ENCODE measurements around the gene GSTT2B. TPM values are rescaled to one million over a fixed set of nuclear protein-coding genes. Genes with fewer than 3 reads are reported as not detected.
A peak's percentile ranks its signal among the peaks of the same experiment; 100 is the strongest.
"Not testable (repeated sequence)": the region's sequence is repeated elsewhere in the genome, so short reads cannot be mapped to it uniquely, and the experiment has no call there.

The GSTT2B gene
- total RNA-seq, 8 experiments from 2014 or later = 0.36 to 19.5 (median 3.3) TPM; not detected in 3

- WGBS, 10 experiments = 43 to 100% (median 100%) methylated on average over 1 to 3 of the region's 3 CpGs; no CpG with 5 or more reads in 3 of the 10 experiments
- H3K4me3 ChIP-seq = no peak overlapping the region
- no peak for ATAC-seq (replicated peaks in 6 of 8)
- no peak overlapping the region for H3K27ac ChIP-seq
- peaks cover 7 to 11% of the 10 kb centered on the region in 2 donors for H3K4me1 ChIP-seq (replicated peaks in 1 of 2)
- in situ Hi-C loops (cut with MboI; ENCODE audit: low pct_unique_long_range_greater_than_20kb in 2 of 9, low sequenced_read_pairs in 9 of 9, unreplicated experiment in 9 of 9) = no loop called here
Observed at GRCh38 chr22:23915290-23915689, 45.7 kb downstream of the GSTT2B start.

GRCh38 chr22:23913661-23914353, 47.2 kb downstream of the GSTT2B start:
- in situ Hi-C loops (cut with MboI; ENCODE audit: low pct_unique_long_range_greater_than_20kb in 2 of 9, low sequenced_read_pairs in 9 of 9, unreplicated experiment in 9 of 9) = no loop called here
- ATAC-seq (replicated peaks in 6 of 8) = peak; percentile 94 to 98 (median 98)
- 0 to 5% (median 0%) methylated on average over 3 to 15 of the region's 44 CpGs; no CpG with 5 or more reads in 2 of the 10 experiments for WGBS, 10 experiments

GRCh38 chr22:23913306-23913660, 47.7 kb downstream of the GSTT2B start:
- WGBS, 10 experiments = 0 to 11% (median 0%) methylated on average over 1 of the region's 1 CpG; no CpG with 5 or more reads in 3 of the 10 experiments
- peak overlapping the region; percentile 89 to 91 for H3K27ac ChIP-seq
- in situ Hi-C loops (cut with MboI; ENCODE audit: low pct_unique_long_range_greater_than_20kb in 2 of 9, low sequenced_read_pairs in 9 of 9, unreplicated experiment in 9 of 9) = no loop called here
- no peak for ATAC-seq (replicated peaks in 6 of 8)
- H3K4me1 ChIP-seq (replicated peaks in 1 of 2) = peaks cover 7 to 22% of the 10 kb centered on the region in 2 donors
- H3K4me3 ChIP-seq = peak overlapping the region; percentile 51 to 66 (median 58)

More at GRCh38 chr22:23913661-23914353, 47.2 kb downstream of the GSTT2B start:
- Histone ChIP-seq H3K27ac (peak overlapping the region; percentile 89 to 91), H3K4me3 (peak overlapping the region; percentile 51 to 66 (median 58)), H3K4me1 (replicated peaks in 1 of 2) (peaks cover 7 to 17% of the 10 kb centered on the region in 2 donors)

- WGBS, 10 experiments = 73 to 100% (median 91%) methylated on average over 2 to 9 of the region's 9 CpGs; no CpG with 5 or more reads in 1 of the 10 experiments
- Histone ChIP-seq H3K4me1 (replicated peaks in 1 of 2) (peaks cover 7 to 27% of the 10 kb centered on the region in 2 donors), H3K4me3 (no peak overlapping the region), H3K27ac (no peak overlapping the region)
- ATAC-seq (replicated peaks in 6 of 8) = no peak
- in situ Hi-C loops (cut with MboI; ENCODE audit: low pct_unique_long_range_greater_than_20kb in 2 of 9, low sequenced_read_pairs in 9 of 9, unreplicated experiment in 9 of 9) = no loop called here
Observed at GRCh38 chr22:23912293-23912903, 48.6 kb downstream of the GSTT2B start.

- in situ Hi-C loops (cut with MboI; ENCODE audit: low pct_unique_long_range_greater_than_20kb in 2 of 9, low sequenced_read_pairs in 9 of 9, unreplicated experiment in 9 of 9) = no loop called here
- peaks cover 7 to 27% of the 10 kb centered on the region in 2 donors for H3K4me1 ChIP-seq (replicated peaks in 1 of 2)
- no peak overlapping the region for H3K4me3 ChIP-seq
- no peak for ATAC-seq (replicated peaks in 6 of 8)
- 80 to 100% (median 84%) methylated on average over 1 to 6 of the region's 12 CpGs for WGBS, 10 experiments
- no peak overlapping the region for H3K27ac ChIP-seq
Observed at GRCh38 chr22:23911318-23911980, 49.5 kb downstream of the GSTT2B start.

- Histone ChIP-seq H3K4me3 (no peak overlapping the region), H3K4me1 (replicated peaks in 1 of 2) (peaks cover 7 to 27% of the 10 kb centered on the region in 2 donors), H3K27ac (no peak overlapping the region)
- ATAC-seq (replicated peaks in 6 of 8) = no peak
- in situ Hi-C loops (cut with MboI; ENCODE audit: low pct_unique_long_range_greater_than_20kb in 2 of 9, low sequenced_read_pairs in 9 of 9, unreplicated experiment in 9 of 9) = no loop called here
- WGBS, 10 experiments = 60 to 100% (median 85%) methylated on average over 1 to 3 of the region's 3 CpGs; no CpG with 5 or more reads in 2 of the 10 experiments
Observed at GRCh38 chr22:23910496-23911190, 50.4 kb downstream of the GSTT2B start.

GRCh38 chr22:23909296-23909898, 51.6 kb downstream of the GSTT2B start:
- in situ Hi-C loops (cut with MboI; ENCODE audit: low pct_unique_long_range_greater_than_20kb in 2 of 9, low sequenced_read_pairs in 9 of 9, unreplicated experiment in 9 of 9) = no loop called here
- Histone ChIP-seq H3K27ac (no peak overlapping the region), H3K4me1 (replicated peaks in 1 of 2) (peaks cover 7 to 24% of the 10 kb centered on the region in 2 donors), H3K4me3 (no peak overlapping the region)
- WGBS, 10 experiments = 22 to 85% (median 72%) methylated on average over 3 to 6 of the region's 6 CpGs; no CpG with 5 or more reads in 1 of the 10 experiments
- ATAC-seq (replicated peaks in 6 of 8) = peak in 2 of 8 experiments; percentile 1 to 5

- no peak overlapping the region for H3K4me3 ChIP-seq
- ATAC-seq (replicated peaks in 6 of 8) = peak in 1 of 8 experiments; percentile 8
- in situ Hi-C loops (cut with MboI; ENCODE audit: low pct_unique_long_range_greater_than_20kb in 2 of 9, low sequenced_read_pairs in 9 of 9, unreplicated experiment in 9 of 9) = no loop called here
- H3K4me1 ChIP-seq (replicated peaks in 1 of 2) = peaks cover 7 to 21% of the 10 kb centered on the region in 2 donors
- WGBS, 10 experiments = 0 to 92% (median 61%) methylated on average over 1 to 10 of the region's 11 CpGs; no CpG with 5 or more reads in 2 of the 10 experiments
- H3K27ac ChIP-seq = no peak overlapping the region
Observed at GRCh38 chr22:23908587-23909205, 52.3 kb downstream of the GSTT2B start.

GRCh38 chr22:23907423-23907822, 53.6 kb downstream of the GSTT2B start:
- in situ Hi-C loops (cut with MboI; ENCODE audit: low pct_unique_long_range_greater_than_20kb in 2 of 9, low sequenced_read_pairs in 9 of 9, unreplicated experiment in 9 of 9) = not testable (repeated sequence)

More at GRCh38 chr22:23907423-23907822, 53.6 kb downstream of the GSTT2B start:
- ATAC-seq (replicated peaks in 6 of 8); H3K4me3 ChIP-seq; H3K27ac ChIP-seq: not testable (repeated sequence)
- WGBS, 10 experiments = 60 to 100% (median 80%) methylated on average over 1 to 2 of the region's 10 CpGs; no CpG with 5 or more reads in 7 of the 10 experiments
- peaks cover 0 to 16% of the 10 kb centered on the region in 2 donors for H3K4me1 ChIP-seq (replicated peaks in 1 of 2)
